ENCODE data around the gene CCDC51.
"Not testable (repeated sequence)": the region's sequence is repeated elsewhere in the genome, so short reads cannot be mapped to it uniquely, and the experiment has no call there.

Gene CCDC51

GRCh38 chr3:48404440-48405342 lies 35.2 kb downstream of the CCDC51 start:
- no peak for DNase-seq

GRCh38 chr3:48403533-48404439 lies 36.1 kb downstream of the CCDC51 start:
- no peak for DNase-seq

GRCh38 chr3:48402907-48403306 lies 37.0 kb downstream of the CCDC51 start:
- no peak for DNase-seq

GRCh38 chr3:48402281-48402732 lies 37.6 kb downstream of the CCDC51 start:
- DNase-seq, result no peak

GRCh38 chr3:48401434-48401901 lies 38.5 kb downstream of the CCDC51 start:
- DNase-seq, result not testable (repeated sequence)

- DNase-seq, result peak; percentile 82
These were observed 39.0 kb downstream of the CCDC51 start for GRCh38 chr3:48400824-48401433.

GRCh38 chr3:48399387-48400172 lies 40.3 kb downstream of the CCDC51 start:
- no peak for DNase-seq

GRCh38 chr3:48398701-48399386 lies 41.1 kb downstream of the CCDC51 start:
- no peak for DNase-seq

- no peak for DNase-seq
These were observed 41.9 kb downstream of the CCDC51 start for GRCh38 chr3:48397767-48398681.

GRCh38 chr3:48395714-48396113 lies 44.2 kb downstream of the CCDC51 start:
- DNase-seq, result no peak

GRCh38 chr3:48394391-48394790 lies 45.5 kb downstream of the CCDC51 start:
- DNase-seq, result no peak

GRCh38 chr3:48388966-48389365 lies 51.0 kb downstream of the CCDC51 start:
- DNase-seq, result no peak

GRCh38 chr3:48387634-48388033 lies 52.3 kb downstream of the CCDC51 start:
- no peak for DNase-seq
